Epithelial cell of esophagus (primary cell): ENCODE data around the gene RGS7.

Experiments used
- DNase-seq: peaks from one replicate; pipeline ENCODE4 v3.0.0; 2010; ENCODE audit warnings: low read depth
- H3K4me3 ChIP-seq: 2 replicates; pipeline ENCODE4 v1.5.1; 2011; ENCODE audit warnings: mild to moderate bottlenecking, low read length, control low read depth
- TF ChIP-seq, protein P1 (sequence below): IDR thresholded peaks from 2 replicates; pipeline ENCODE4 v1.5.1; 2011; ENCODE audit warnings: low read depth, mild to moderate bottlenecking, low read length, control low read depth, inconsistent platforms; ENCODE audit not compliant: insufficient read depth; ENCODE audit errors: missing control alignments

Gene RGS7

DNA sequence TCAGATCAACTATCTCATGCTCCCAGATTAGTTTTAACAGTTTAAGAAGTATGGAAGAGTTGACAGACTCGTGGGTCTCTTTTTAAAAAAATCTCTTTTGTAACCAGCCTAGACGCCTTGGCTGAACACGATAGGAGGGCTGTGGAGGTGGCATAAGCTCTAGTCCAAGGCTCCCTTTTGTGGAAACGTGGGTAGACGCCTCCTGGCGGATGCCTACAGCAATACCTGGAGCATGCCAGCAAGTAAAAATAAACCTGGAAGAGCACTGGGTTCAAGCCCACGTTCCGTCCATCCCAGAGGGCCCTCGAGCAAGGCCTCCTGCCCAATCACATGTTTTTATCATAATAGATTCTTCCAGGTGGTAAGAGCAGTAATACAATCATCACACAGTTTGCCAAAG lies 87.9 kb downstream of the RGS7 start:
- DNase-seq = no peak
- H3K4me3 ChIP-seq = no peak overlapping the region
- TF ChIP-seq, protein P1, sequence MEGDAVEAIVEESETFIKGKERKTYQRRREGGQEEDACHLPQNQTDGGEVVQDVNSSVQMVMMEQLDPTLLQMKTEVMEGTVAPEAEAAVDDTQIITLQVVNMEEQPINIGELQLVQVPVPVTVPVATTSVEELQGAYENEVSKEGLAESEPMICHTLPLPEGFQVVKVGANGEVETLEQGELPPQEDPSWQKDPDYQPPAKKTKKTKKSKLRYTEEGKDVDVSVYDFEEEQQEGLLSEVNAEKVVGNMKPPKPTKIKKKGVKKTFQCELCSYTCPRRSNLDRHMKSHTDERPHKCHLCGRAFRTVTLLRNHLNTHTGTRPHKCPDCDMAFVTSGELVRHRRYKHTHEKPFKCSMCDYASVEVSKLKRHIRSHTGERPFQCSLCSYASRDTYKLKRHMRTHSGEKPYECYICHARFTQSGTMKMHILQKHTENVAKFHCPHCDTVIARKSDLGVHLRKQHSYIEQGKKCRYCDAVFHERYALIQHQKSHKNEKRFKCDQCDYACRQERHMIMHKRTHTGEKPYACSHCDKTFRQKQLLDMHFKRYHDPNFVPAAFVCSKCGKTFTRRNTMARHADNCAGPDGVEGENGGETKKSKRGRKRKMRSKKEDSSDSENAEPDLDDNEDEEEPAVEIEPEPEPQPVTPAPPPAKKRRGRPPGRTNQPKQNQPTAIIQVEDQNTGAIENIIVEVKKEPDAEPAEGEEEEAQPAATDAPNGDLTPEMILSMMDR = no peak

DNA sequence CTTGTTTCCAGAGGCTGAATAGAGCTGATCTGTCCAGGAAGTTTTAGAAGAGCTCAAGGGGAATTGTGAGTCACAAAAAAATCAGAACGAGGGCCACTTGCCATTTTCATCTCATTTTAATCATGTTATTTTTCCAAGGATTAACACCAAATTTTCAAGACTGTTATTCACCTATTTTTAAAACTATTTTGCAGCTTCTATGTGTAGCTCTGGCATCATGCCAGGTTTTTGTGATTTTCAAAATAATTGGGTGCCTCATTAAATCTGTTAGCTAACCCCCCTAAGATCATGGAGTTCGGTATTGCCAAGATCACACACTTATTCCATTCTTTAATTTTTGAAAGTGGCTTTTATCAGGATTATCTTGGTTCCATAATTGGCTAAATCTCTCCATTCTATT lies 90.9 kb downstream of the RGS7 start:
- TF ChIP-seq, protein P1 = no peak
- no peak overlapping the region for H3K4me3 ChIP-seq
- no peak for DNase-seq

DNA sequence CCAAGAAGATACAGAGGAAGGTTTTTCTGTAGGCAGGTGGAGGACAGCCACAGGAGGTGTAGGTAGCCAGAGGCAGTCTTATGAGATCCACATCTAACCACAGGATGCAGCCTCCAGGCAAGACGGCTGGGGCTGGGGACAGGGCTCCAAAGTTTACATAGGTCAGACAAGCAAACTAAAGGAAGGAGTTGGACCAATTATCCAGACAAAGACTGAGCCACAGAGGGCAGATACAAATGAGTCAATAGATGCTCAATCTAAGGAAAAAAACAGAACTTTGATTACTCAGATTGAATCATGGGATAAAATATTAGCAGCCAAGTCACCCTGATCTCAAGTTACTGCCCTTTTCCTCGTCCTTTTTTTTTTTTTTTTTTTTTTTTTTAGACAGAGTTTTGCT lies 91.6 kb downstream of the RGS7 start:
- TF ChIP-seq, protein P1 = no peak
- DNase-seq = no peak

DNA sequence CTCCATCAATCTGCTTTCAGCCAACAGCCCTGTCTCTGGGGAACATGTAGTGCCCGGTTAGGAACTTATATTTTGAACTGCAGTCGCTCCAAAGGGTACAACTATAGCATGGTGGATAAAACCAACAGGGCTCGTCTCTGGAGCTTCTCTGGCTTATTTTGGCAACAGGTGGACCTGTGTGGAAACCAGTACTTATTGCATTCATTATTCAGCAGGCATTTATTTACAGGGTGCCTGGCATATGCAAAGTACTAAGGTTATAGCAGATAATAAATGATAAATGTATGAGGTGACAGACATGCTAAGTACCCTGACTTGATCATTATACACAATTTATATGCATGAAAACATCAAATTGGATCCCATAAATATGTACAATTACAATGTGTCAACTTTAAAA lies 93.7 kb downstream of the RGS7 start:
- no peak overlapping the region for H3K4me3 ChIP-seq
- TF ChIP-seq, protein P1 = no peak
- no peak for DNase-seq

More for the DNA sequence above, 91.6 kb downstream of the RGS7 start:
- H3K4me3 ChIP-seq = no peak overlapping the region

DNA sequence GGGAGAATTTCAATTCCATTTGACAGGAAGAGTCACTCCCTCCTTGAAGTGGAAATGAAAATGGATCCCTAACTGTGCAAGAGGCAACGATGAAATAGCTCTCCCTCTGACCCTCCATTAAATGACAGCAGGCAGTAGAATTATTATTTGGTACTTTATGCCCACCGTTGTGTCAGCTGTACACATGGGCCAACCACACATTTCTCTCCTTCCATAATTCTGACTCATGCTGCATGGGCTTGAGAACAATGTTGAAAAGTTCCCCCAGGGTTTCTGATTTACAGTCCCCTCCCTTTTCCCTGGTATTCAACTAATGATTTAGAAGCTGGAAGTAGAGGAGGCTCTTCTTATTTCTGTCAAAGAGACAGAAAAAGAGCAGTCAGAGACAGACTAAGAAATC lies 103.5 kb downstream of the RGS7 start:
- TF ChIP-seq, protein P1 = no peak
- no peak overlapping the region for H3K4me3 ChIP-seq
- no peak for DNase-seq

DNA sequence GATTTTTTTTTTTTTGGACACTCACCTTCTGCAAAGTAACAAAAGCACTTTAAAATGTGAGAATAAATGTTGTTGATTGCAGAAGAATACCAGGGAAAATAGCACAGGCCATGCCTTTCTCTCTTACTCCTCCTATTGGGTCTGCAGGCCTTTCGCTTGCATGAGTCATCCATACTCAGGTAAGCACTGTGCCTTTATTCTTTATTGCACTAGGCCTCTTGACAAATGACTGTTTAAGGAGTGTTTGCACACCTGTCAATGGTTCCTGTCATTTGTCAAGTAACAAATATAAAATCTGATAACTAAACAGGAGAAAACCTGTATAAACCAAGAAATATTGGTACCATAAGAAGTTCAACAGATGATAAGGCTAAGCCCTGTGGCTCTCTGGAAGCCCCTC lies 106.5 kb downstream of the RGS7 start:
- TF ChIP-seq, protein P1 = no peak
- DNase-seq = peak; percentile 15
- H3K4me3 ChIP-seq = no peak overlapping the region

DNA sequence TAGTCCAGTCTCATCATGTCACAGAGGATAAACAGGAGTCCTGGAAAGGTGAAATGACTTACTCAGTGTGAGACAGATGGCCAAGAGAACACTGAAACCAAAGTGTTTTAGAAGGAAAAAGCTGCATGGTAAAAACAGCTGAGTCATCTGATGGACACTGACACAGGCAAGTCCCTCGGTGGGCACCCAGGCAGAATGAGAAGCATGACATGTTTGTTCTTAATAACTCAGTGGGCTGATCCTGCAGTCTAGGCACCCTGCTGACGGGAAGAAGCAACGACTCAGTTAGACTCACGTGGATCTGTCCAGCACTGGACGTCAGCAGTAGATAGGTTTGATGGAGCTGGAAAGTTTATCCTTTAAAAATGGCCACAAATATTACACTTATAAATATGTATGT lies 116.9 kb downstream of the RGS7 start:
- H3K4me3 ChIP-seq = no peak overlapping the region
- DNase-seq = no peak
- TF ChIP-seq, protein P1 = no peak
